GM12878 (cell line): ENCODE measurements around the gene COL18A1.

Experiments used
- BCL11A ChIP-seq: IDR thresholded peaks from 2 replicates; pipeline ENCODE4 v1.6.1; 2011; ENCODE audit warnings: low read depth, low read length
- CTCF ChIP-seq, 3 experiments: IDR thresholded peaks in 2 of 3; conservative IDR thresholded peaks in 1 of 3; 2 replicates each; pipeline ENCODE4 v1.5.1; 2011; ENCODE audit warnings: low read depth in 3 of 3, low read length in 3 of 3, mild to moderate bottlenecking in 3 of 3, control low read depth in 2 of 3, moderate library complexity in 2 of 3, inconsistent platforms in 1 of 3, mixed read lengths in 1 of 3; ENCODE audit not compliant: control insufficient read depth in 2 of 3, insufficient read depth in 1 of 3; ENCODE audit errors: extremely low read depth in 1 of 3
- E2F8 ChIP-seq: fragments of 450-650 bp; IDR thresholded peaks from 2 replicates; pipeline ENCODE4 v1.6.1; 2018; ENCODE audit warnings: mild to moderate bottlenecking, low read depth, moderate library complexity; ENCODE audit not compliant: partially characterized antibody
- PBX3 ChIP-seq: IDR thresholded peaks from 2 replicates; pipeline ENCODE4 v1.6.1; 2011; ENCODE audit warnings: mild to moderate bottlenecking, low read depth, low read length, moderate library complexity; ENCODE audit not compliant: insufficient replicate concordance
- POLR2A ChIP-seq: IDR thresholded peaks from 2 replicates; pipeline ENCODE4 v1.6.1; 2011; ENCODE audit warnings: low read depth, mild to moderate bottlenecking, low read length
- POLR2AphosphoS2 ChIP-seq: IDR thresholded peaks from 2 replicates; pipeline ENCODE4 v1.6.1; 2011; ENCODE audit warnings: low read depth, mild to moderate bottlenecking, low read length, improper control_type of control experiment, moderate library complexity
- RFX5 ChIP-seq: IDR thresholded peaks from 2 replicates; pipeline ENCODE4 v1.6.1; 2011; ENCODE audit warnings: low read depth, low read length, improper control_type of control experiment
- SREBF2 ChIP-seq: IDR thresholded peaks from 2 replicates; pipeline ENCODE4 v1.6.1; 2012; ENCODE audit warnings: mild to moderate bottlenecking, low read length
- YY1 ChIP-seq: IDR thresholded peaks from 2 replicates; pipeline ENCODE4 v1.6.1; 2011; ENCODE audit warnings: low read depth, mild to moderate bottlenecking, low read length
- ZBTB4 ChIP-seq: fragments of 450-650 bp; formaldehyde crosslinking; IDR thresholded peaks from 2 replicates; pipeline ENCODE4 v1.4.0; 2022; ENCODE audit warnings: mild to moderate bottlenecking, moderate library complexity
- ZNF592 ChIP-seq: fragments of 450-650 bp; IDR thresholded peaks from 2 replicates; pipeline ENCODE4 v1.6.1; 2017; ENCODE audit warnings: mild to moderate bottlenecking, moderate library complexity

GRCh38 chr21:45411810-45412206 is 6.8 kb downstream of the COL18A1 start:
- TF ChIP-seq PBX3 (no peak), POLR2A (no peak), BCL11A (no peak), POLR2AphosphoS2 (no peak), RFX5 (no peak), E2F8 (no peak), ZBTB4 (no peak), YY1 (no peak), SREBF2 (no peak), ZNF592 (no peak), CTCF (IDR thresholded peaks at IDR 0.05 in 2 of 3, conservative IDR thresholded peaks at IDR 0.05 in 1 of 3; ENCODE audit: control insufficient read depth in 2 of 3, extremely low read depth in 1 of 3, insufficient read depth in 1 of 3, low read depth in 3 of 3, low read length in 3 of 3) (no peak)
